ENCODE results near the gene GRM7.
"Not testable (repeated sequence)": the region's sequence is repeated elsewhere in the genome, so short reads cannot be mapped to it uniquely, and the experiment has no call there.

The GRM7 gene

DNA sequence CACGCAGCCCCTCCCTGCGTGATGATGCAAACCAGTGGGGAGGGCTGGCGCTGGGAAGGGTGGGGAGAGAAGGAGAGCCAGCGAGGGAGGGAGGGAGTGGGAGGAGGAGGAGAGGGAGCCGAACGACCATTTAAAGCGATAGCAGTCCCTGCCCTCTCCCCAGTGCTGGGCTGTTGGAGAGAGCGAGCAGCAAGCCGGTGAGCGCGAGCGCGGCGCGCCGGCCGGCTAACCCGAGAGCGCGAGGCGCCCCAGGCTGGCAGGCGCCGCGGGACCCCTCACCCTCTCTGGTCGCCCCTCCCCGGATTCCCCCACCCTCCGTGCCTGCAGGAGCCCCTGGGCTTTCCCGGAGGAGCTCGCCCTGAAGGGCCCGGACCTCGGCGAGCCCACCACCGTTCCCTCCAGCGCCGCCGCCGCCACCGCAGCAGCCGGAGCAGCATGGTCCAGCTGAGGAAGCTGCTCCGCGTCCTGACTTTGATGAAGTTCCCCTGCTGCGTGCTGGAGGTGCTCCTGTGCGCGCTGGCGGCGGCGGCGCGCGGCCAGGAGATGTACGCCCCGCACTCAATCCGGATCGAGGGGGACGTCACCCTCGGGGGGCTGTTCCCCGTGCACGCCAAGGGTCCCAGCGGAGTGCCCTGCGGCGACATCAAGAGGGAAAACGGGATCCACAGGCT, at the start of gene GRM7:
TSS of gene GRM7 (plus strand) at position 162 of the 671 bp plus-strand sequence.
- DNase-seq, result no peak

DNA sequence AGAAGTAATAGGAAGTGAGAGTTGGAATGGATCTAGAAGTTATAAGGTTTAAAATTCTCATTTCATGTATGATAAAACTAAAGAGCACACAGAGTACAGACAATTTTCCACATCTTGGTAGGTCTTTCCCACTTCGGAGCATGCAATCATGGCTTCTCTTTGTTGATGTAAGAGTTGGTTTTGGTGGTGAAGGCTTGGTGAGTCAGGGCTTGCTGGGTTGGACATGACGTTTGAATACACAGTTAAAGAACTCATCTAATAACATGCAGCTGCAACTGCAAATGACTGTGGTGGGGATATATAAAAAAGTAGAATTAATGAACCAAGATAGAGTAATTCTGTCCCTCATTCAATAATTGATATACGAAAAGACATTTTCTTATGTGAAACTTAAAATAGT, 39.5 kb upstream of the GRM7 start:
- DNase-seq, result no peak

DNA sequence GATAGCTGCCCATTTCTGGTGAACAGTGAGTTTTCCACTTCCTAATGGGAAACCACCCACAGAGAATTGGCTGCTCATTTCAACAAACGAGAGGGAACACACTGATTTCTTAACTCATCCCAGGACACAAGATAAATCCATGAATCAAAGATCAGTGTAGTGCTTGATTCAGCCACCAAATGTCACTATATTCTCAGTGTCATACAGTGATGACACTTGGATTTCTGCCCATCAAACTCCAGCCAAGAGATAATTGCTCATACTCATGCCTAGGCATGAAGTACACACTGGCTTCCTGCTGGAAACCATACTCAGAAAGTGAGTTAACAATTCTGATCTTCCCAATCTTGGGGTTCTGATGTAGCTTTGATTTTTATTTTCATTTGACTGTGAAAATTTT, 35.4 kb upstream of the GRM7 start:
- DNase-seq, result no peak

DNA sequence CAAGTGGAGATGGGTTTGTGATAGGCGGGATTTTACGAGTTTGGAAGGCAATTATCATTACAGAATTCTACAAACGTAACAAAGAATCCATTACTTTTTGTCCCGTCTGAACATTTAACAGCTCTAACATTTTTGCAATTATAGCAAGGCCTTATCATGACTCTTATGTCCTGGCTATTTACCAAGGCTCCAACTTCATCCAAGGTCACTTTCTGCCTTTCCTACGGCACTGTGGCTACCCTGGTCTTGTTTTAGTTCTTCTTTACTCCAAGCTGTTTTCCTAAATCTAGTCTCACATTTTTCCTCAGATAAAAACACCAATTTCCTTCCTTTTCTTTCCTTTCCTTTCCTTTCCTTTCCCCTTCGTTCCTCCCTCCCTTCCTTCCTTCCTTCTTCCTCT, 33.5 kb upstream of the GRM7 start:
- no peak for DNase-seq

DNA sequence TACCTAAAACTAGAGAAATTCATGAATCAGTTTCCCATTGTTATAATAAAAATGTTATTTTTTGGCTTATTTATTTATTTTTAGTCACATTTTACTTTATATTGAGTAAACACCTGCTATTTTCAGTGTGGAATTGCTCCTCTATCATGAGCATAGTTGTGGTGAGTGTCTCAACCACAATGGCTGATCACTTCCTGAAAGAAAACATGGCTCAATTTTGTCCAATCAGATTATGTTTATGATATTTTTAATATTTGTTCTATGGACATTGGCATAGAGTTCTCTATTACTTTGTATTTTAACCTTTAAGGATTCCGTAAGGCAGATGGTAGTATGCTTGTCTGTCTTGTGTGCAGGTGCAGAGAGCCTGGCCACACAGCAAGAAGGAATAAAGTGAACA, 16.2 kb upstream of the GRM7 start:
- no peak for DNase-seq

DNA sequence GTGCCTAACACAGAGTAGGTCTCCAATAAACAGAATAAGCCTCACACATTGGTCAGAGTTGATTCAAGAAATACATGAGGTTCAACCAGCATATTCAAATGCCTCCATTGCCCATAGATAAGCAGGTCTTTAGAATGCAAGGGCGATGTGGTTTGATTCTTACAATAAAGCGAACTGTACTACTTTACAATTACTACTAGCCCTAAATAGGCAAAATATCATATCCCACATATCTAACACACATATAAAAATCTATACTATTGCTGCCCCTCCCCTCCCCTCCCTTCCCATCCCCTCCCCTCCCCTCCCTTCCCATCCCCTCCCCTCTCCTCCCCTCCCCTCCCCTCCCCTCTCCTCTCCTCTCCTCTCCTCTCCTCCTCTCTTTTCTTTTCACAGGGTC, 6.7 kb upstream of the GRM7 start:
- no peak for DNase-seq

DNA sequence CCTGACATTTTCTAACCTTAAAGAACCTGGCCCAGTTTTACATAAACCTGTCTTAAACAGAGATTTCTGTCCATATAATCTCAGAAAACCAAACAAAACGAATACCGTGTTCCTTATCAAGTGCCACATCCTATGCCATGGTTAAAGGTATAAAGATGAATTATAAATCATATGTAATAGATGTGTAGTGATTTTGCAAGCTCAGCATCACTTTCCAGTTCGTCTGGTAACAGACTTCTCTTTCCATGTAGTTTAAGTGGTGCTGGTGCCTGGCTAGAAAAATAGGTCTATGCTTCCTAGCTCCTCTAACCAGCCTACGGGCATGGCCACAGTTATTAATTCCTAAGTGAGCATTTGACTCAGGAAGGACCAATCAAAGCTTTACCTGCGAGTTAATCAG, 3.4 kb upstream of the GRM7 start:
- no peak for DNase-seq

DNA sequence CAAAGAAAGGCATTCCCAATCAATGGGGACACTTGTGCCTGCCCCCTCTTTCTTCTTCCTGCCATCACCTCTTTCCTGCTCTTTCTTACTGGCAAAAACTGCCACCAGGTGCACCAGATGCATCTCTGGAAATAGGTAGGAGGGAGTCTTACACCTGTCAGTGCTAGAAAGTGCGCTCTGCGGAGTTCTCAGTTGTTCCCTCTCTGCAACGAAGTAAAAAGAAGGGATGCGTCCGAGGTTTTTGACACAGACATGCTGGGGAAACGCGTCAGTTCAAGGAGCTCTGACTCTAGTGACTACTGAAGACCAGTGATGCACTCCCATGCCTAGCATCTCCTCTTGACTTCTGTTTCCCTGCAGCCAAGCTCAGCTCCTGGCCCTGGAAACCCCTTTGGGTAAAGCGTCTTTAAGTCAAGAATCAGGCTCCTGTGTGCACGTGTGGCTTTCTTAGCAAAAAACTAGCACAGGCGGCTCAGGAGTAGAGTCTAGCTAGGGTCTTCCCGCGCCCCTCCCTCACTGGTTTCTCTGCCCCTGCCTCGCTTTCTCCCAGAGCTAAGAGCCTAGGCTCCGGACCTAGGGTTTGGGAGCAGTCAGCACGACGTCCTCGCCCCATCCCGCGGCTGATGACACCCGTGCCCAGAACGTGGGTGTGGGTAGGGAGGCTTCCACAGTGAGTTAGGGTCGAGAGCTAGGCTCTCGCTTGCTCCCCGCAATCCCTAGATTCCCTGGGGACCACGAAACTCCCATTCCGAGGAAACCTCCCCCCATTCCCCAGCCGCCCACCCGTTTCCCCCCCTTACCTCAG, 564 bp upstream of the GRM7 start:
- DNase-seq, result no peak

DNA sequence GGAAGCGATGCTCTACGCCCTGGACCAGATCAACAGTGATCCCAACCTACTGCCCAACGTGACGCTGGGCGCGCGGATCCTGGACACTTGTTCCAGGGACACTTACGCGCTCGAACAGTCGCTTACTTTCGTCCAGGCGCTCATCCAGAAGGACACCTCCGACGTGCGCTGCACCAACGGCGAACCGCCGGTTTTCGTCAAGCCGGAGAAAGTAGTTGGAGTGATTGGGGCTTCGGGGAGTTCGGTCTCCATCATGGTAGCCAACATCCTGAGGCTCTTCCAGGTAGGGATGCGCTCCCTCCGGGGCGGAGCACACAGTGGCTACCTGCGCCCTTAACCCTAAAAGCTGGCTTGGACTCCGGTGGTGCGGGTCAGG, 698 bp downstream of the GRM7 start:
- no peak for DNase-seq

DNA sequence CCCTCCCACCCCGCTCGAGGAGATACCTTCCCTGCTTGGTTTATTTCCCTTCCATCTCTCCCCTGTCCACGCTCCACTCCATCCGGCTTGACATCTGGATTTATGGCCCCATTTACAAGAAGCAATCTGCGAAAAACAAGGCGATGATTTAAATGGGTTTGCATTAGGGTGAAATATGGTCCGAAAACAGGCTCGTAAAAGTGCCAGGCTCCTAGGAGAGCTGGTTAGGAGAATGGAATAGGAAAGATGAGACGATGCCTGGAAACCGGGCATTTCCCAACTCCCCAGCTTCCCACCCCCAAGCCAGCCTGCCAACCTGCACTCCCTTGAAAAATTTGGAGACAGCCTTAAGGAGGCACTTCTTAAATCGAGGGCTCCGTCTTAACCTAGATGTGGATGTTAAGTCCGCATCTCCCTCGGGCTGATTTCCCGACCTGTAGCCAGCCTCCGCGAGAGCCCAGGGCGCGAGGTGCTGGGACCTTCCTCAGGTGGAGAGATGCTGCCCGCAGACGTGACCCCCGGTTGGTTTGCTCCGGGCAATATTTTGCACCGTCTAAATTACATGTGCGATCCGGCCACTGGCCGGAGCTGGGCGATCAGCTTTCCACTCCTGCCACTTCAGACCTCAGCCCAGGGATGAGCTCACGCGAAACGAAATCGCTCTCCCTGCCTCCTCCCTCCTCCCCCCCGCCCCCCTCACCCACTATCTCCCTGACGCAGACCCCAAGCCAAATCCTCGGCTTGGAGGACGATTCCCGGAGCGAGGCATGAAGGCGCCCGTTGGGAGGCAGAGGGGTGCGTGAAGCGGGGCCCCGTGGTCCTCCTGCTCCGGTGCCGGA, 1.3 kb downstream of the GRM7 start:
- DNase-seq, result no peak

DNA sequence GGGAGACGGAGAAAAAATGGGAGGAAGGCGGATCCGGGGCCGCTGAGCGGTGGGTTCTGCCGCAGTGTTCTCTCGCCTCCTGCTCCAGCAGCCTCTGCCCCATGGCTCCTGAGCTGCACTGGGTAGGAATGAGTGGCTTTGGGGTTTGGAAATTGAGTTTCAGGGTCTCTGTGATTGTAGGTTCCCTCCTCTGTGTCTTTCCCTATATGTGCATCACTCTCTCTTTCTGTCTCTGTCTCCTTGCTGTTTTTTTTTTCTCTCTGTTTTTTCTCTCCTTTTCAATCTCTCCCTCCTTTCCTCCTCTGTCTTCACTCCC, 1.9 kb downstream of the GRM7 start:
- DNase-seq, result no peak

DNA sequence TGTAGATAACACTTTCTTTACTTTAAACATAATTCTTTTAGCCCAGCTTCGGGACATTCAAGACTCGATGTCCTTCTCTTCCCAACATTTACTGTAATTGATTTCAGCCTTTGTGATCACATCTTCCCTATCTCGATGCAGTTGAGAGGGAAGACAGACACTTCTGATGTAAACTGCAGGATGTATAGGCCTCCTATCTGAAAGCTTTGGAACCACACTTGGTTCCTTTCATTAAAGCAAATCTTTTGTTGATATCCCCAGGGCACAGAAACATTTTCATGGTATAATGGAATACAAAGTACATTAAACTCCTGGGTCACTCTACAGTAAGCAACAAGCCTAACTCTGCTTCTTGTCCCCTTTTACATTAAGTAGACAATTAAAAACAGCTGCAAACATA, 6.4 kb downstream of the GRM7 start:
- no peak for DNase-seq

DNA sequence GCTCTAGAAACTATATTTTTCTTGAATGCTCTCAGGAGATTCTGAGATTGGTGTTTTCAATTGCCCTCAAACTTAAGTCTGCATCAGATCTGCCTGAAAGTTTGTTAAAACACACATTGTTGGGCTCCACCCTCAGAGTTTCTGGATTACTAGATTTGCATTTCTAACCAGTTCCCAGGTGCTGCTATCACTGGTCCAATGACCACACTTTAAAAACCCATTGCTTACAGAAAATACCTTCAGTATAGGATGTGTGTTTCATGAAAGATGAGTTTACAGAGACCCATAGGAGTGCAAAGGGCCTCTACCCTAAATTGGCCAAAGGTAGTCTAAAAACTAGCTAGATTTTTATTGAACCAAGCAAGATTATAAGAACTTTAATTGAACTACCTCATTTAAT, 17.8 kb downstream of the GRM7 start:
- DNase-seq, result no peak

DNA sequence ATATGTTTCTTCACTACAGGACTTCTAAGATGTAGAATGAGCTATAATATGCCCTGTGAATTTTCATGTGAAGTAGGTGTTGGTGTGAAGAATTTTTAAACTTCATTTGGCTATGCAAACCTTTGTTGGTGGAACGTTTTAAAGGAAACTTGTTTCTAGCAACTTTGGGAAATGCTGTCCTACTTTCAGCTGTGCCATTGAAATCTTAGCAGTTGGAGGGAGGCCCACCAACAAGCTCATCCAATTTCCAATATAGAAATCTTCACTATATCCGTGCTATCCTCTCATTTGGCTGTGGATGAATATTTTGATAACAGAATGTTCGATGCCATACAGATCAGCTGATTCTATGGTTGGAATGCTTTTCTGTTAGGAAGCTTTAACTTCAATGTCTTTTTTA, 51.3 kb downstream of the GRM7 start:
- no peak for DNase-seq

DNA sequence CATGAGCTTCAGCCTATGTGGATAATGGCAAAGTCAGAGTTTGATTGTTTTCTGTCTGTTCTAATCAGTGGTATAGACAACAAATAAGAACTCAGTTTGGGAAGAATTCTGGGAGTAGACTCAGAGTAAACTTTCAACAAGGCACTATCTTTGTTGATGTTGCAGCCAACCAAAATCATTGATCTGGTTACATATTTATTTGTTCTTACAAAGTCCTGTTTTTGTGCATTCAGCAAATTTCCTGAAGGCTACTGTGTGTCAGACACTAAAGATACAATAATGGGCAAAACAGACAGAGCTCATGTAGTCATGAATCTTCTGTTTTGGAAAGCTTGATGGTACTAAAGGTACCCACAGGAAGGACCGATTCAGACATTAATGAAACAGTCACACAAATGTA, 55.0 kb downstream of the GRM7 start:
- DNase-seq, result no peak

DNA sequence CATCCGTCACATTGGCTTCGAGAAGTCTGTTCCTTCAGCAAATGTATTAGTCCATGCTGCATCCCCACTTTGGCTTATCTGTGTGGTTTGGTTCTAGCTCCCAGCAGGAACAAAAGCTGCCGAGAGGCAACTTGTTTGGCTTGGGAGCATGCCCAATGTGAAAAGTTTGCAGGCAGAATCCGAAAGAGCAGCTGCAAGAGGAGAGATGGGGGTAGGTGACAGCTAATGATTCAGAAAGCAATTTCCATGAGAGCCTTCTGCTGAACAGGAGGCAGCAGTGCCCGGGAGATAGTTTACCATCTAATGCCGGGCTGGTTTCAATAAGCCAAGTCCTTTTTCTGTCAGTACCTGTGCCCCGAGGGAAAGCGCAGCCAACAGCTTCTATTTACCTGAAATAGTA, 60.2 kb downstream of the GRM7 start:
- no peak for DNase-seq

DNA sequence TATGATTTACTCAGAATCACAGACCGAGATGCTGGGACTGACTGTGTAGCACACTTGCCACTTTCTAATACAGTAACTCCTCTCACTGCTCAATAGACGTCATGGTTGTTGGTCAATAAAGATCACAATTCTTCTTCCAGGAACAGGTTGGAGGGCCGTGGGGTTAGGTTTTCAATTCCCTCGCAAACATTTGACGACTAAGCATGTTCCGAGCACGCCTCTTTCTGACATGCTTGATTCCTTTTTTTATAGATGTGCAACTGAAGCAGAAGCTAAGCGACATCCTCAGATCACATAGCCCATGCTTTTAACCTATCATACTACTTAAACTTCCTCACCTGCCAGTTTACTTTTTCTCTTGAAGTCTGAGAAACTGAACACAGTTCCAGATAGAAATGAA, 61.0 kb downstream of the GRM7 start:
- DNase-seq, result no peak

DNA sequence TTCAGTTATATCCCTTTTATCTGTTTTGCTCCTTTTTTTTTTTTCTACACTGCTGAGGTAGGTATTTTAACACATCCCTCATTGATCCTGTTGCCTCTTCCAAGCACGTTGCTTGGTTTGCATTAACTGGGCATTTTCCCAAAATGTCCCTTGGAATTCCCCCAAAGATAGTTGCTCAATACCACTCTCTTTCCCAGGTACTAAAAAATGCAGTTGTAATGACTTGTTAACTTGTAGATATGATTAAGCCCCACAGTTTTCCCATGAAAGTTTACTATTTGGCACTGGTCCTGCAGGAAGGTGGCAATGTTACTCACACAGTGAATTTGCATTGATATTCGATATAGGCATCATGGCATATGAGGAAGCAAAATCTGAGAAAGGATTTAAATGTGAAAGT, 67.1 kb downstream of the GRM7 start:
- no peak for DNase-seq

DNA sequence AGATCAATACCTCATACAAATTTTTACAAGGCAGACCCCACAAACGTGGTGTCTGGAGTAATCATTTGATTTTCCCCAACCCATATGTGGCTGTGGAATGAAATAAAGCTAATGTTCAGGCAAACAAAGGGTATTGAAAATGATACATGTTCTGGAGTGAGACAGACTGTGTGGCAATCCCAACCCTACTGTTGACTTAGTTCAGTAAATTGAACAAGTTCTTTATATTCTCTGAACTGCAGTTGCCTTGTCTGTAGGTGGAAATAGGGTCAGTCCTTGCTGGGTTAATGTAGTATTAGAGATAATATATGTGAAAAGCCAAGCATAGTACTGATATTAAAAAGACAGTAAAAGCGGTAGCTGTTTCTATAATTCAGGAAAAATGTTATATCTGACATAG, 69.0 kb downstream of the GRM7 start:
- no peak for DNase-seq

DNA sequence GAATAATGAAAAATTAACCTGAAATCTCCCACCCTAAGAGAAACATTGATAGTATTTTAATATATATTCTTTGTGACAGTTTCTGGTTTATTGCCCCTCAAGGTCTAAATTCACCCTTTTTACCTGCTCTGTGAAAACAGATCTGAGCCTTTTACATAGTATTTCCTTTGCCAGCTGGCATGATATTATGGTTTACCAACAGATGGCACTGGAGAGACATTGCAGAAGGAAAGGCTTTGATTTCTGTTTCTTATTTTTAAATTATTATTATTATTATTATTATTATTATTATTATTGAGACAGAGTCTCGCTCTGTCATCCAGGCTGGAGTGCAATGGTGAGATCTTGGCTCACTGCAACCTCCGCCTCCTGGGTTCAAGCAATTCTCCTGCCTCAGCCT, 74.5 kb downstream of the GRM7 start:
- DNase-seq, result not testable (repeated sequence)

DNA sequence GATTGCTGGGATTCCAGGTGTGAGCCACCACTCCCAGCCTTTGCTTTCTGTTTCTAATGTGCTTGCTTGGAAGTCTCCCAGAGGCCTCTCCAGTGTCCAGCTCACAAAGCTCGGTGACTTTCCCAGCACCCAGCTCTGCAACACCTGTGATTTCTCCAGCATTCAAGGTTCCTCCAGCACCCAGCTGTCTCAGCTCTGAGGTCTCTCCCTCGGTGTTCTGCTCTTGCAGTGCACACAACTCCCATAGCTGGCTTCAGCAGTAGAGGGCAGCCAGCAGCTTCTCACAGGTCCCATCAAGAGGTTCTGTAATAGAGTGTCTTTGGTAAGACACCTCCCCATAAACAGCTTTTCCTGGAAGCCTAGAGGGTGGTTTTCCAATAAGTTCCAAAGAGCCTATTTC, 75.1 kb downstream of the GRM7 start:
- no peak for DNase-seq

DNA sequence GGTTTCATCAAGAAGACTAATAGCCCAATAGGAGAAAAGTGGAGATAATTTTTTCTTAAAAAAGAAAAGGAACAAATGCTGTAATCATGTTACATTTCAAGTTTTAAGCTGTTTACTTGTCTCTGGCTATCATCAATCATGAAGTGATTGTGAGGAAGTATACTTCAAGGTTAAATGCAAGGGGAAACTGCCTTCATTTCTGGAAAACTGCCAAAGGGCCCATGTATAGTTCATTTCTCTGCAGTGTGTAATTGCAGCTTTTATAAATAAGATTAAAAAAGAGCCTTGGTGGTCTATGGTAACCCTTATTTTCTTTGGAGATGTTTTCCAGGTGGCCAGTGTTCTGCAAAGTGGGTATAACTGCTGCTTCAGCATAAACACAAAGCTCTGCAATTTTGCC, 101.9 kb downstream of the GRM7 start:
- no peak for DNase-seq

DNA sequence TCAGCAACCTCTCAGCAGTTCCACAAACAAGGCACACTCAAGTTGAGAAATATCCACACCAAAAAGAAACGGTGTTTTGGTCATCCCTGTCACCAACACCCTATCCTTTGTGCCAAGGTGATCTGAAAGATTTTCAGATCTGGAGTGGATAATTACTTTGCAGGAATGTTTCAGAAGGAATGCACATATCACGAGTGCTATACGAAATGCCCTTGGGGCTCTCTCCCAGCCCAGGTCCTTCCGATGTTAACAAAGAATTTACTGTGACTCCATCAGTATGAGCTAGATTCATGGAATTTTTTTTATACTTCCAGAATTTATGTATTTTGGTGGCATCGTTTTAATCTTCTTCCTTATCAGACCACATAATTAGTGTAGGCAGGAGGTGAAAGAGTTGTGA, 105.0 kb downstream of the GRM7 start:
- DNase-seq, result no peak

DNA sequence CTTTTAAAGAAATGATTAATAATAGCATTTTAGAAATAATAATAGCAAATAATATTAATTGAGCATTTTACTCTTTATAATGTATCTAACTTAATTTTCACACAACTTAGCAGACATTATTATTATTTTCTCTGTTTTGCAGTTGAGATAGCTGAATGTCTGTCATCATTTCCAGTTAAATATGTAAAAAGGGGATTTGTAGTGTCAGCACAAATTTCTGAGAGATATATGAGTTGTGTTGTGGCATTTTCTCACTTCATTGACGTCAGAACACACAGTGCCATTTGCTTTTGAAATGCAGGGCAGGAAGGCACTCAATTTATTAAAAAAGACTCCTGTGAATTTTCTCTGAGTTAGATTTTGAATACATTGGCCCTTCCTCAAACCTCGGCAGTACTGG, 111.0 kb downstream of the GRM7 start:
- no peak for DNase-seq
